Measurements from ENCODE around the gene BNC2. TPM values are rescaled to one million over a fixed set of nuclear protein-coding genes. Genes with fewer than 3 reads are reported as not detected.

BNC2 gene
- total RNA-seq, 1 experiment from 2014 or later: 11.7 TPM

DNA sequence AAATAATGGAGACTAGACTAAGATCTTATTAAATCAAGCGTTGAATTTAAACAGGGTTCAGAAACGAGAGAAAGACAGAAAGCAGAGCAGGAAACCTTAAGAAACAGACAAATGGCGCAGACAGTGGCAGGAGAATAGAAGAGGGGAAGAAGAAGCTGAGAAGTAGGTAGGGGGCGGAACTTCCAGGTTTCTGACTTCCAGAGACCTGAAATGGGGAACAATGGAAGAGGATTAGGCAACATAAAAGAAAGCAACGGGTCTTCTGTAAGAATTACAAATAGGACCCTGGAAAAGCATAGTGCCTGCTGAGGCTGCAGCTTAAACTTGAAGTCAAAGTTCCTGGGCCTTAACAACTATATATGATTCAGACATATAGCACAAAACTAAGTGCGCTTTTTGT is 101.7 kb downstream of the BNC2 start:
- H3F3A ChIP-seq (ENCODE audit: low read length, unreplicated experiment): no peaks in the 10 kb centered on the region
- H3K4me3 ChIP-seq (ENCODE audit: low read length): no peak overlapping the region
- H3K79me2 ChIP-seq (ENCODE audit: low read length): no peaks in the 10 kb centered on the region
- no peaks in the 10 kb centered on the region for H3K4me1 ChIP-seq (ENCODE audit: insufficient read depth, low read length)
- H3K9ac ChIP-seq (ENCODE audit: low read length): no peak overlapping the region
- no peak overlapping the region for H2AFZ ChIP-seq (ENCODE audit: low read length)
- H4K20me1 ChIP-seq (ENCODE audit: low read length): no peaks in the 10 kb centered on the region
- no peaks in the 10 kb centered on the region for H3K27me3 ChIP-seq (ENCODE audit: low read length)
- H3K36me3 ChIP-seq (ENCODE audit: low read depth, low read length): no peaks in the 10 kb centered on the region
- no peak overlapping the region for H3K4me2 ChIP-seq (ENCODE audit: low read length)
- H3K9me3 ChIP-seq (ENCODE audit: low read length): no peaks in the 10 kb centered on the region
- no TSS peak for BruUV-seq (replicated peaks)
- H3K27ac ChIP-seq (ENCODE audit: low read length): no peak overlapping the region
- DNase-seq (no peak), ATAC-seq (no peak)
- intact Hi-C loops (cut with micrococcal nuclease): no loop called here
- no peak for TF ChIP-seq EZH2 (IDR thresholded peaks at IDR 0.05; ENCODE audit: low read length, unreplicated experiment)
- TF ChIP-seq EZH2phosphoT487 (IDR thresholded peaks at IDR 0.05; ENCODE audit: borderline replicate concordance, low read length): no peak
- TF ChIP-seq, protein P1, sequence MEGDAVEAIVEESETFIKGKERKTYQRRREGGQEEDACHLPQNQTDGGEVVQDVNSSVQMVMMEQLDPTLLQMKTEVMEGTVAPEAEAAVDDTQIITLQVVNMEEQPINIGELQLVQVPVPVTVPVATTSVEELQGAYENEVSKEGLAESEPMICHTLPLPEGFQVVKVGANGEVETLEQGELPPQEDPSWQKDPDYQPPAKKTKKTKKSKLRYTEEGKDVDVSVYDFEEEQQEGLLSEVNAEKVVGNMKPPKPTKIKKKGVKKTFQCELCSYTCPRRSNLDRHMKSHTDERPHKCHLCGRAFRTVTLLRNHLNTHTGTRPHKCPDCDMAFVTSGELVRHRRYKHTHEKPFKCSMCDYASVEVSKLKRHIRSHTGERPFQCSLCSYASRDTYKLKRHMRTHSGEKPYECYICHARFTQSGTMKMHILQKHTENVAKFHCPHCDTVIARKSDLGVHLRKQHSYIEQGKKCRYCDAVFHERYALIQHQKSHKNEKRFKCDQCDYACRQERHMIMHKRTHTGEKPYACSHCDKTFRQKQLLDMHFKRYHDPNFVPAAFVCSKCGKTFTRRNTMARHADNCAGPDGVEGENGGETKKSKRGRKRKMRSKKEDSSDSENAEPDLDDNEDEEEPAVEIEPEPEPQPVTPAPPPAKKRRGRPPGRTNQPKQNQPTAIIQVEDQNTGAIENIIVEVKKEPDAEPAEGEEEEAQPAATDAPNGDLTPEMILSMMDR (conservative IDR thresholded peaks at IDR 0.05; ENCODE audit: low read depth, low read length): no peak
- ChIA-PET POLR2A (ENCODE audit: unreplicated experiment) (no interaction called here), CTCF (no interaction called here)
- H3K9me2 ChIP-seq (replicated peaks; ENCODE audit: low read length): no peaks in the 10 kb centered on the region

DNA sequence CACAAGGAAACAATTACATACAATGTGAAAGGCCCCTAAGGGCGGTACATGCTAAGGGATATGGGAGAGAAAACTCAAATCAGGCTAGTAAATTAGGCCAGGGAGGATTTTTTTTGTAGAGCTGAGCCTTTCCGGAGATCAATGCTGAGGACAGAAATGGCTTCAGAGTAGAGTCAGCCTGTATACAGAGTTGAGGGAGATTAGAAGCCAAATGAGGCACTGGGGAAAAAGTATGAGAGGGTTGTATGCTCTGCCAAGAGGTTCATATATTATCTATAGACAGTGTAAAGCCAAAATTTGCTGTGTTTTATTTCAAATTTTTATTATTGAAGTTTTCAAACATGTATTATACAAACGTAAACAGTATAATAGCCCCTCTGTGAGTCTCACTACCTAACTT is 103.1 kb downstream of the BNC2 start:
- Histone ChIP-seq H3K27ac (ENCODE audit: low read length) (no peak overlapping the region), H3K9me2 (replicated peaks; ENCODE audit: low read length) (no peaks in the 10 kb centered on the region), H3K9ac (ENCODE audit: low read length) (no peak overlapping the region), H3K27me3 (ENCODE audit: low read length) (no peaks in the 10 kb centered on the region), H3K9me3 (ENCODE audit: low read length) (no peaks in the 10 kb centered on the region), H3K79me2 (ENCODE audit: low read length) (no peaks in the 10 kb centered on the region), H3K36me3 (ENCODE audit: low read depth, low read length) (no peaks in the 10 kb centered on the region), H3K4me3 (ENCODE audit: low read length) (no peak overlapping the region), H3K4me2 (ENCODE audit: low read length) (no peak overlapping the region), H4K20me1 (ENCODE audit: low read length) (no peaks in the 10 kb centered on the region), H3F3A (ENCODE audit: low read length, unreplicated experiment) (no peaks in the 10 kb centered on the region), H2AFZ (ENCODE audit: low read length) (no peak overlapping the region), H3K4me1 (ENCODE audit: insufficient read depth, low read length) (no peaks in the 10 kb centered on the region)
- DNase-seq (no peak), ATAC-seq (no peak)
- intact Hi-C loops (cut with micrococcal nuclease): no loop called here
- ChIA-PET CTCF (no interaction called here), POLR2A (ENCODE audit: unreplicated experiment) (no interaction called here)
- no TSS peak for BruUV-seq (replicated peaks)
- TF ChIP-seq, protein P1 (conservative IDR thresholded peaks at IDR 0.05; ENCODE audit: low read depth, low read length): no peak
- no peak for TF ChIP-seq EZH2phosphoT487 (IDR thresholded peaks at IDR 0.05; ENCODE audit: borderline replicate concordance, low read length)
- no peak for TF ChIP-seq EZH2 (IDR thresholded peaks at IDR 0.05; ENCODE audit: low read length, unreplicated experiment)

DNA sequence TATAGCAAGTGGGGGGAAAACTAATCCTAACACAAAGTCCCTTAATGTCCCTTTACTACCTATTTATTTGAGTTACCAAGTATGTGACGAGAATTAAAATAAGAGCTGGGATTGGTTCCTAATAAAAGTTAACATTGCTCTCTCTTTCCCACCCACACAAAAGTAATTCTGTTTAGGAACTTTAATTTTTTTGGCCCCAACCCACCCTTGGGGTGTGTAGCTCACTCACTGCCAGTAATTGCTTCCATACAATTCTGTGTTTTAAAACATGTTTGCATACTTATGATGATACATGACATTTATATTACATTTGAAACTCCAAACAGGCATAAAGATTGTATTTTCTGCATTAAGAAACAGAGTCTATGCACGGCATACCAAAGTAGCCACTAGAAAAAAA is 106.5 kb downstream of the BNC2 start:
- H3K9ac ChIP-seq (ENCODE audit: low read length): no peak overlapping the region
- no peaks in the 10 kb centered on the region for H3K27me3 ChIP-seq (ENCODE audit: low read length)
- no peak for TF ChIP-seq EZH2phosphoT487 (IDR thresholded peaks at IDR 0.05; ENCODE audit: borderline replicate concordance, low read length)
- no peak for TF ChIP-seq EZH2 (IDR thresholded peaks at IDR 0.05; ENCODE audit: low read length, unreplicated experiment)
- TF ChIP-seq, protein P1 (conservative IDR thresholded peaks at IDR 0.05; ENCODE audit: low read depth, low read length): no peak
- ATAC-seq (no peak), DNase-seq (no peak)
- ChIA-PET POLR2A (ENCODE audit: unreplicated experiment) (no interaction called here), CTCF (no interaction called here)
- intact Hi-C loops (cut with micrococcal nuclease): no loop called here
- no peaks in the 10 kb centered on the region for H3K9me3 ChIP-seq (ENCODE audit: low read length)
- no peak overlapping the region for H2AFZ ChIP-seq (ENCODE audit: low read length)
- H3K79me2 ChIP-seq (ENCODE audit: low read length): no peaks in the 10 kb centered on the region
- no peak overlapping the region for H3K4me2 ChIP-seq (ENCODE audit: low read length)
- no peaks in the 10 kb centered on the region for H3K36me3 ChIP-seq (ENCODE audit: low read depth, low read length)
- BruUV-seq (replicated peaks): no TSS peak
- no peaks in the 10 kb centered on the region for H4K20me1 ChIP-seq (ENCODE audit: low read length)
- no peak overlapping the region for H3K4me3 ChIP-seq (ENCODE audit: low read length)
- no peaks in the 10 kb centered on the region for H3K4me1 ChIP-seq (ENCODE audit: insufficient read depth, low read length)
- H3K9me2 ChIP-seq (replicated peaks; ENCODE audit: low read length): no peaks in the 10 kb centered on the region
- H3F3A ChIP-seq (ENCODE audit: low read length, unreplicated experiment): no peaks in the 10 kb centered on the region
- no peak overlapping the region for H3K27ac ChIP-seq (ENCODE audit: low read length)
